ENCODE data around the gene SLC25A1.

SLC25A1 gene

GRCh38 chr22:19129871-19130270 is 48.7 kb downstream of the SLC25A1 start:
- TF ChIP-seq CTCF (IDR thresholded peaks at IDR 0.05; ENCODE audit: low read depth, low read length): no peak
- TF ChIP-seq EZH2phosphoT487 (IDR thresholded peaks at IDR 0.05; ENCODE audit: low read depth): no peak
- Histone ChIP-seq H3K27ac (ENCODE audit: low read length) (no peak overlapping the region), H2AFZ (ENCODE audit: low read depth, low read length) (no peak overlapping the region), H3K4me3 (ENCODE audit: low read length) (no peak overlapping the region), H3K9me3 (ENCODE audit: insufficient read depth, low read length) (no peaks in the 10 kb centered on the region), H3K4me2 (ENCODE audit: low read length) (no peak overlapping the region), H3K27me3 (ENCODE audit: low read depth, low read length) (no peaks in the 10 kb centered on the region), H4K20me1 (ENCODE audit: insufficient read depth, low read length) (no peaks in the 10 kb centered on the region), H3K4me1 (ENCODE audit: low read length) (no peaks in the 10 kb centered on the region), H3K9ac (ENCODE audit: low read length) (no peak overlapping the region), H3K79me2 (ENCODE audit: low read length) (no peaks in the 10 kb centered on the region), H3K36me3 (replicated peaks; ENCODE audit: low read depth, low read length) (peaks cover 13% of the 10 kb centered on the region)

GRCh38 chr22:19128946-19129727 is 49.4 kb downstream of the SLC25A1 start:
- no peak overlapping the region for H2AFZ ChIP-seq (ENCODE audit: low read depth, low read length)
- no peaks in the 10 kb centered on the region for H3K79me2 ChIP-seq (ENCODE audit: low read length)
- H3K9ac ChIP-seq (ENCODE audit: low read length): no peak overlapping the region
- no peaks in the 10 kb centered on the region for H3K27me3 ChIP-seq (ENCODE audit: low read depth, low read length)
- no peak for TF ChIP-seq CTCF (IDR thresholded peaks at IDR 0.05; ENCODE audit: low read depth, low read length)
- no peaks in the 10 kb centered on the region for H3K9me3 ChIP-seq (ENCODE audit: insufficient read depth, low read length)
- no peaks in the 10 kb centered on the region for H3K4me1 ChIP-seq (ENCODE audit: low read length)
- no peak overlapping the region for H3K27ac ChIP-seq (ENCODE audit: low read length)
- no peak overlapping the region for H3K4me3 ChIP-seq (ENCODE audit: low read length)
- H3K4me2 ChIP-seq (ENCODE audit: low read length): no peak overlapping the region
- no peaks in the 10 kb centered on the region for H4K20me1 ChIP-seq (ENCODE audit: insufficient read depth, low read length)
- H3K36me3 ChIP-seq (replicated peaks; ENCODE audit: low read depth, low read length): peaks cover 10% of the 10 kb centered on the region

GRCh38 chr22:19128009-19128401 is 50.5 kb downstream of the SLC25A1 start:
- Histone ChIP-seq H3K4me3 (ENCODE audit: low read length) (no peak overlapping the region), H3K79me2 (ENCODE audit: low read length) (no peaks in the 10 kb centered on the region), H3K36me3 (replicated peaks; ENCODE audit: low read depth, low read length) (peaks cover 1% of the 10 kb centered on the region), H4K20me1 (ENCODE audit: insufficient read depth, low read length) (no peaks in the 10 kb centered on the region), H3K9ac (ENCODE audit: low read length) (no peak overlapping the region), H3K9me3 (ENCODE audit: insufficient read depth, low read length) (no peaks in the 10 kb centered on the region), H3K27me3 (ENCODE audit: low read depth, low read length) (no peaks in the 10 kb centered on the region), H3K27ac (ENCODE audit: low read length) (no peak overlapping the region), H3K4me1 (ENCODE audit: low read length) (peaks cover 1% of the 10 kb centered on the region), H2AFZ (ENCODE audit: low read depth, low read length) (no peak overlapping the region), H3K4me2 (ENCODE audit: low read length) (no peak overlapping the region)
- no peak for TF ChIP-seq EZH2phosphoT487 (IDR thresholded peaks at IDR 0.05; ENCODE audit: low read depth)
- no peak for TF ChIP-seq CTCF (IDR thresholded peaks at IDR 0.05; ENCODE audit: low read depth, low read length)

- Histone ChIP-seq H3K4me1 (ENCODE audit: low read length) (peaks cover 5% of the 10 kb centered on the region), H3K9ac (ENCODE audit: low read length) (no peak overlapping the region), H3K4me2 (ENCODE audit: low read length) (no peak overlapping the region), H3K4me3 (ENCODE audit: low read length) (no peak overlapping the region), H3K36me3 (replicated peaks; ENCODE audit: low read depth, low read length) (no peaks in the 10 kb centered on the region), H4K20me1 (ENCODE audit: insufficient read depth, low read length) (no peaks in the 10 kb centered on the region), H3K27me3 (ENCODE audit: low read depth, low read length) (no peaks in the 10 kb centered on the region), H3K79me2 (ENCODE audit: low read length) (no peaks in the 10 kb centered on the region), H2AFZ (ENCODE audit: low read depth, low read length) (no peak overlapping the region), H3K27ac (ENCODE audit: low read length) (no peak overlapping the region), H3K9me3 (ENCODE audit: insufficient read depth, low read length) (no peaks in the 10 kb centered on the region)
- no peak for TF ChIP-seq EZH2phosphoT487 (IDR thresholded peaks at IDR 0.05; ENCODE audit: low read depth)
These were observed 51.1 kb downstream of the SLC25A1 start for GRCh38 chr22:19127329-19128008.
